Stomach (tissue), 9 donors: ENCODE results near the gene JMJD1C. TPM values are rescaled to one million over a fixed set of nuclear protein-coding genes. Genes with fewer than 3 reads are reported as not detected.

ENCODE experiments used
- DNase-seq, 2 donors: peaks; one replicate each; pipeline versions ENCODE4 v3.0.0 to v3.0.0-alpha.2; 2013 to 2019
- H3K27ac ChIP-seq, 5 donors: fragments of 200-600 bp in 4 of 5; sonication (generic) in 4 of 5; one replicate each; pipeline ENCODE4 v1.5.1; 2013 to 2019; ENCODE audit warnings: mild to moderate bottlenecking in 1 of 5, moderate library complexity in 1 of 5
- H3K27me3 ChIP-seq, 3 donors: fragments of 200-600 bp; sonication (generic); one replicate each; pipeline ENCODE4 v1.5.1; 2017 to 2019; ENCODE audit warnings: mixed run types in 1 of 3
- H3K36me3 ChIP-seq, 4 donors: fragments of 200-600 bp; sonication (generic); 1 replicate in 3 of 4; 2 replicates in 1 of 4; pipeline ENCODE4 v1.5.1; 2016 to 2019
- H3K4me1 ChIP-seq, 4 donors: fragments of 200-600 bp; sonication (generic); one replicate each; pipeline ENCODE4 v1.5.1; 2016 to 2019
- H3K4me3 ChIP-seq, 4 donors: fragments of 200-600 bp; sonication (generic) in 3 of 4; one replicate each; pipeline ENCODE4 v1.5.1; 2016 to 2019; ENCODE audit warnings: mild to moderate bottlenecking in 1 of 4
- H3K9me3 ChIP-seq, 4 donors: fragments of 200-600 bp; sonication (generic); one replicate each; pipeline ENCODE4 v1.5.1; 2016 to 2019
- CTCF ChIP-seq, 7 experiments: fragments of 450-650 bp in 4 of 7; fragments of 200-600 bp in 3 of 7; sonication (generic) in 3 of 7; IDR thresholded peaks; one replicate each; pipeline ENCODE4 v1.5.1; 2016 to 2019; ENCODE audit warnings: antibody characterized with exemption in 7 of 7, control low read depth in 2 of 7, mild to moderate bottlenecking in 1 of 7
- EP300 ChIP-seq: sonication (generic); formaldehyde crosslinking; IDR thresholded peaks from one replicate; pipeline ENCODE4 v1.6.1; 2017; ENCODE audit warnings: antibody characterized with exemption
- POLR2A ChIP-seq, 4 donors: fragments of 450-650 bp; IDR thresholded peaks; one replicate each; pipeline ENCODE4 v1.6.1; 2016; ENCODE audit warnings: antibody characterized with exemption in 4 of 4, control low read depth in 2 of 4, mild to moderate bottlenecking in 1 of 4, moderate library complexity in 1 of 4
- POLR2AphosphoS5 ChIP-seq, 3 donors: sonication (generic); formaldehyde crosslinking; IDR thresholded peaks; one replicate each; pipeline ENCODE4 v1.6.1; 2016; ENCODE audit warnings: antibody characterized with exemption in 3 of 3
- WGBS, 5 donors: extraction: QIAGEN DNeasy Blood & Tissue Kit in 3 of 5; methylation state at CpG; one replicate each; pipeline versions ENCODE4 v1.1.5 to v1.1.7; 2013 to 2018; 5-methylcytosine and 5-hydroxymethylcytosine counted together
- intact Hi-C: fragments of 100-400 bp; cut with DNase I; formaldehyde crosslinking; loops from one replicate; pipeline ENCODE4 v1.15.1; 2023; ENCODE audit warnings: low total_unique reads
- polyA plus RNA-seq, 3 donors: library from polyadenylated mRNA; stranded (reverse); fragments of 200-250 nt; gene quantifications; one replicate each; pipeline ENCODE4 v1.2.3, GENCODE V29; 2013
- total RNA-seq, 5 donors: library from RNA; depleted of rRNA; stranded (reverse); fragments of >200 nt; gene quantifications; one replicate each; pipeline versions ENCODE4 v1.1.0 to v1.2.3, GENCODE V29; 2014 to 2016
- donor health status: healthy with polysubstance abuse.
- donor health status: Bipolar disorder and iron deficiency.
- donor health status: healthy.

The JMJD1C gene
- total and polyA plus RNA-seq, 8 donors, result 13.6 to 235 (median 33.5) TPM

- Histone ChIP-seq H3K9me3 (no peaks in the 10 kb centered on the region), H3K27ac (no peak overlapping the region), H3K4me3 (no peak overlapping the region), H3K27me3 (no peaks in the 10 kb centered on the region), H3K4me1 (peaks cover 3 to 36% (median 20%) of the 10 kb centered on the region in 4 donors), H3K36me3 (peaks cover 0 to 21% (median 15%) of the 10 kb centered on the region in 4 donors)
- DNase-seq, result no peak
- no peak for TF ChIP-seq POLR2AphosphoS5 (IDR thresholded peaks at IDR 0.05)
- TF ChIP-seq CTCF (IDR thresholded peaks at IDR 0.05), result no peak
- TF ChIP-seq EP300, result no peak
- no peak for TF ChIP-seq POLR2A (IDR thresholded peaks at IDR 0.05)
- intact Hi-C loops, result no loop called here
- WGBS, 5 donors, result 90 to 99% (median 97%) methylated on average over 6 of the region's 6 CpGs
Measured at GRCh38 chr10:63142136-63142535, 323.6 kb downstream of the JMJD1C start.

- DNase-seq, result no peak
- Histone ChIP-seq H3K36me3 (peaks cover 0 to 17% (median 9%) of the 10 kb centered on the region in 4 donors), H3K9me3 (no peaks in the 10 kb centered on the region), H3K27ac (no peak overlapping the region), H3K4me3 (no peak overlapping the region), H3K4me1 (peaks cover 0 to 44% (median 32%) of the 10 kb centered on the region in 4 donors), H3K27me3 (no peaks in the 10 kb centered on the region)
- intact Hi-C loops, result no loop called here
- WGBS, 5 donors, result 81 to 92% (median 88%) methylated on average over 3 of the region's 3 CpGs
- no peak for TF ChIP-seq POLR2A (IDR thresholded peaks at IDR 0.05)
- no peak for TF ChIP-seq CTCF (IDR thresholded peaks at IDR 0.05)
- TF ChIP-seq EP300, result no peak
- TF ChIP-seq POLR2AphosphoS5 (IDR thresholded peaks at IDR 0.05), result no peak
Measured at GRCh38 chr10:63140077-63140476, 325.7 kb downstream of the JMJD1C start.

GRCh38 chr10:63137306-63137705 lies 328.5 kb downstream of the JMJD1C start:
- H3K4me1 ChIP-seq, result peaks cover 11 to 62% (median 43%) of the 10 kb centered on the region in 4 donors
- no peak overlapping the region for H3K27ac ChIP-seq
- no peak overlapping the region for H3K4me3 ChIP-seq
- DNase-seq, result peak in 1 of 2 donors; percentile 36
- intact Hi-C loops, result no loop called here
- TF ChIP-seq POLR2A (IDR thresholded peaks at IDR 0.05) (no peak), POLR2AphosphoS5 (IDR thresholded peaks at IDR 0.05) (peak in 1 of 3 donors; percentile 31), CTCF (IDR thresholded peaks at IDR 0.05) (no peak)
- 49 to 56% (median 50%) methylated on average over 2 of the region's 2 CpGs for WGBS, 5 donors
- H3K9me3 ChIP-seq, result no peaks in the 10 kb centered on the region
- H3K36me3 ChIP-seq, result peaks cover 0 to 17% (median 9%) of the 10 kb centered on the region in 4 donors
- H3K27me3 ChIP-seq, result no peaks in the 10 kb centered on the region

- WGBS, 5 donors, result 4 to 10% (median 6%) methylated on average over 9 of the region's 9 CpGs
- Histone ChIP-seq H3K27ac (peak overlapping the region; percentile 93 to 98 (median 96)), H3K4me1 (peaks cover 11 to 51% (median 38%) of the 10 kb centered on the region in 4 donors), H3K9me3 (no peaks in the 10 kb centered on the region), H3K4me3 (peak overlapping the region; percentile 81 to 97 (median 89)), H3K27me3 (no peaks in the 10 kb centered on the region), H3K36me3 (peaks cover 0 to 2% (median 0%) of the 10 kb centered on the region in 4 donors)
- intact Hi-C loops, result no loop called here
- no peak for DNase-seq
- TF ChIP-seq POLR2A (IDR thresholded peaks at IDR 0.05), result no peak
- TF ChIP-seq EP300, result no peak
- no peak for TF ChIP-seq CTCF (IDR thresholded peaks at IDR 0.05)
- TF ChIP-seq POLR2AphosphoS5 (IDR thresholded peaks at IDR 0.05), result no peak
Measured at GRCh38 chr10:63133821-63134557, 331.8 kb downstream of the JMJD1C start.
